Mucosa of descending colon (tissue), 3 donors: ENCODE data around the gene RPL21. TPM values are rescaled to one million over a fixed set of nuclear protein-coding genes. Genes with fewer than 3 reads are reported as not detected.

ENCODE experiments used
- ATAC-seq: fragments of 200-7000 bp; cut with Tn5 transposase; one replicate; pipeline ENCODE4 v1.9.1; 2020; ENCODE audit warnings: mild to moderate bottlenecking, moderate library complexity
- DNase-seq, 3 donors: peaks; one replicate each; pipeline ENCODE4 v3.0.0-alpha.2; 2020
- H3K36me3 ChIP-seq: fragments of 200-600 bp; one replicate; pipeline ENCODE4 v1.8.0; 2021; ENCODE audit warnings: low read depth, mild to moderate bottlenecking
- H3K4me1 ChIP-seq: fragments of 200-600 bp; one replicate; pipeline ENCODE4 v1.8.0; 2021; ENCODE audit warnings: low read depth, mild to moderate bottlenecking
- H3K4me3 ChIP-seq: fragments of 200-600 bp; one replicate; pipeline ENCODE4 v1.8.0; 2021; ENCODE audit warnings: mild to moderate bottlenecking
- H3K9me3 ChIP-seq: fragments of 200-600 bp; one replicate; pipeline ENCODE4 v1.8.0; 2021; ENCODE audit warnings: mild to moderate bottlenecking
- CTCF ChIP-seq: fragments of 200-600 bp; IDR thresholded peaks from one replicate; pipeline ENCODE4 v1.8.0; 2022; ENCODE audit warnings: antibody characterized with exemption, mild to moderate bottlenecking
- intact Hi-C, 2 donors: fragments of 100-400 bp; cut with DNase I in 1 of 2; cut with micrococcal nuclease in 1 of 2; formaldehyde crosslinking; loops; one replicate each; pipeline versions ENCODE4 v1.11.0 to v1.11.1; 2022; cut with DNase I, micrococcal nuclease
- total RNA-seq, 3 donors: library from RNA; stranded (reverse); fragmentation: NEBNext Ultra II Directional in 2 of 3; extraction: Animal tissue kit (Norgen Biotek cat#: 25700) in 2 of 3; gene quantifications; one replicate each; pipeline versions ENCODE4 v1.2.1 to v1.2.4, GENCODE V29; 2021 to 2023
- donor health status: DM: no; HTN: no; CAD: no; lungs with moderate emphysema.
- donor health status: DM: no; HTN: no; CAD: no.
- donor health status: DM: no; HTN: yes; CAD: no.

Gene RPL21
- total RNA-seq, 3 donors from 2014 or later = 721 to 896 (median 791) TPM

GRCh38 chr13:27250833-27251165 lies 559 bp upstream of the RPL21 start:
- intact Hi-C loops = no loop called here
- no peak for TF ChIP-seq CTCF
- no peaks in the 10 kb centered on the region for H3K9me3 ChIP-seq
- ATAC-seq = no peak
- no peaks in the 10 kb centered on the region for H3K36me3 ChIP-seq
- peak overlapping the region; percentile 66 for H3K4me3 ChIP-seq
- no peak for DNase-seq
- H3K4me1 ChIP-seq = peaks cover 18% of the 10 kb centered on the region

GRCh38 chr13:27252467-27252866 lies 1.1 kb downstream of the RPL21 start:
- Histone ChIP-seq H3K36me3 (no peaks in the 10 kb centered on the region), H3K4me3 (peak overlapping the region; percentile 66), H3K9me3 (no peaks in the 10 kb centered on the region), H3K4me1 (peaks cover 18% of the 10 kb centered on the region)
- no peak for DNase-seq
- no peak for TF ChIP-seq CTCF
- intact Hi-C loops = no loop called here
- no peak for ATAC-seq

GRCh38 chr13:27257233-27257568 lies 5.8 kb downstream of the RPL21 start:
- peaks cover 14% of the 10 kb centered on the region for H3K4me1 ChIP-seq
- no peaks in the 10 kb centered on the region for H3K9me3 ChIP-seq
- ATAC-seq (no peak), DNase-seq (no peak)
- no peak overlapping the region for H3K4me3 ChIP-seq
- intact Hi-C loops = no loop called here
- no peak for TF ChIP-seq CTCF
- H3K36me3 ChIP-seq = no peaks in the 10 kb centered on the region

GRCh38 chr13:27257648-27258253 lies 6.4 kb downstream of the RPL21 start:
- Histone ChIP-seq H3K4me3 (no peak overlapping the region), H3K9me3 (no peaks in the 10 kb centered on the region), H3K4me1 (peaks cover 12% of the 10 kb centered on the region), H3K36me3 (no peaks in the 10 kb centered on the region)
- ATAC-seq (no peak), DNase-seq (no peak)
- no peak for TF ChIP-seq CTCF
- intact Hi-C loops = no loop called here

- no peaks in the 10 kb centered on the region for H3K9me3 ChIP-seq
- TF ChIP-seq CTCF = no peak
- intact Hi-C loops = no loop called here
- no peak for DNase-seq
- H3K36me3 ChIP-seq = no peaks in the 10 kb centered on the region
- ATAC-seq = peak; percentile 7
- H3K4me1 ChIP-seq = peaks cover 1% of the 10 kb centered on the region
- H3K4me3 ChIP-seq = no peak overlapping the region
Observed at GRCh38 chr13:27258637-27259386, 7.5 kb downstream of the RPL21 start.
